ENCODE measurements around the gene ZNF268. TPM values are rescaled to one million over a fixed set of nuclear protein-coding genes. Genes with fewer than 3 reads are reported as not detected.

The ZNF268 gene
- total and polyA plus RNA-seq, 9 donors: 6.3 to 35.5 (median 23.2) TPM

GRCh38 chr12:133192847-133193246 is 11.6 kb downstream of the ZNF268 start:
- H3K36me3 ChIP-seq: peaks cover 12% of the 10 kb centered on the region
- H3K27me3 ChIP-seq: no peaks in the 10 kb centered on the region
- H3K4me3 ChIP-seq: no peak overlapping the region
- H3K4me1 ChIP-seq (ENCODE audit: insufficient read depth): no peaks in the 10 kb centered on the region
- no peak overlapping the region for H3K27ac ChIP-seq
- peaks cover 9 to 83% of the 10 kb centered on the region in 2 donors for H3K9me3 ChIP-seq
- DNase-seq: no peak
- WGBS, 3 donors: 94 to 100% (median 98%) methylated on average over 5 of the region's 5 CpGs
- TF ChIP-seq POLR2A (IDR thresholded peaks at IDR 0.05): no peak
- TF ChIP-seq CTCF (IDR thresholded peaks at IDR 0.05): no peak
- TF ChIP-seq EP300 (IDR thresholded peaks at IDR 0.05): no peak
- intact Hi-C loops (cut with DNase I): no loop called here

GRCh38 chr12:133201888-133202287 is 20.6 kb downstream of the ZNF268 start:
- H3K4me1 ChIP-seq (ENCODE audit: insufficient read depth): no peaks in the 10 kb centered on the region
- no peaks in the 10 kb centered on the region for H3K36me3 ChIP-seq
- no peaks in the 10 kb centered on the region for H3K27me3 ChIP-seq
- no peak for TF ChIP-seq CTCF (IDR thresholded peaks at IDR 0.05)
- no peak for TF ChIP-seq POLR2A (IDR thresholded peaks at IDR 0.05)
- no peak for TF ChIP-seq EP300 (IDR thresholded peaks at IDR 0.05)
- WGBS, 3 donors: 46 to 99% (median 97%) methylated on average over 2 of the region's 2 CpGs
- H3K9me3 ChIP-seq: peaks cover 38 to 43% of the 10 kb centered on the region in 2 donors
- H3K4me3 ChIP-seq: no peak overlapping the region
- intact Hi-C loops (cut with DNase I): no loop called here
- no peak for DNase-seq
- no peak overlapping the region for H3K27ac ChIP-seq

GRCh38 chr12:133202493-133203343 is 21.4 kb downstream of the ZNF268 start:
- Histone ChIP-seq H3K9me3 (peaks cover 38 to 46% of the 10 kb centered on the region in 2 donors), H3K4me3 (no peak overlapping the region), H3K4me1 (ENCODE audit: insufficient read depth) (no peaks in the 10 kb centered on the region), H3K27me3 (no peaks in the 10 kb centered on the region), H3K27ac (no peak overlapping the region), H3K36me3 (no peaks in the 10 kb centered on the region)
- intact Hi-C loops (cut with DNase I): no loop called here
- no peak for TF ChIP-seq POLR2A (IDR thresholded peaks at IDR 0.05)
- no peak for TF ChIP-seq CTCF (IDR thresholded peaks at IDR 0.05)
- TF ChIP-seq EP300 (IDR thresholded peaks at IDR 0.05): no peak
- 92 to 100% (median 96%) methylated on average over 2 of the region's 2 CpGs for WGBS, 3 donors
- no peak for DNase-seq

- TF ChIP-seq EP300 (IDR thresholded peaks at IDR 0.05) (no peak), CTCF (IDR thresholded peaks at IDR 0.05) (no peak), POLR2A (IDR thresholded peaks at IDR 0.05) (no peak)
- H3K27ac ChIP-seq: no peak overlapping the region
- no peaks in the 10 kb centered on the region for H3K36me3 ChIP-seq
- intact Hi-C loops (cut with DNase I): no loop called here
- H3K27me3 ChIP-seq: no peaks in the 10 kb centered on the region
- no peak for DNase-seq
- H3K4me1 ChIP-seq (ENCODE audit: insufficient read depth): no peaks in the 10 kb centered on the region
- H3K4me3 ChIP-seq: no peak overlapping the region
- peaks cover 38 to 51% of the 10 kb centered on the region in 2 donors for H3K9me3 ChIP-seq
- WGBS, 3 donors: 96 to 97% (median 97%) methylated on average over 7 of the region's 7 CpGs
These were observed 22.3 kb downstream of the ZNF268 start for GRCh38 chr12:133203344-133204263.
